NCI-H460 (cell line): ENCODE results near the gene KRTAP9-6. TPM values are rescaled to one million over a fixed set of nuclear protein-coding genes. Genes with fewer than 3 reads are reported as not detected.

Experiments
- DNase-seq: peaks from one replicate; pipeline ENCODE4 v3.0.0-alpha.2; 2016; ENCODE audit warnings: low read depth; ENCODE audit errors: extremely low read depth
- small RNA-seq, 2 experiments: library from RNA; depleted of rRNA; stranded (forward); fragments of <200 nt; gene quantifications; one replicate each; pipeline ENCODE3, GENCODE V24; 2014
- total RNA-seq: library from RNA; depleted of rRNA; stranded (reverse); fragments of >200 nt; shearing (Covaris generic); gene quantifications from 2 replicates; pipeline ENCODE4 v1.2.3, GENCODE V29; 2014; rRNA removed

Gene KRTAP9-6
- total RNA-seq, 1 experiment from 2014 or later, result not detected

DNA sequence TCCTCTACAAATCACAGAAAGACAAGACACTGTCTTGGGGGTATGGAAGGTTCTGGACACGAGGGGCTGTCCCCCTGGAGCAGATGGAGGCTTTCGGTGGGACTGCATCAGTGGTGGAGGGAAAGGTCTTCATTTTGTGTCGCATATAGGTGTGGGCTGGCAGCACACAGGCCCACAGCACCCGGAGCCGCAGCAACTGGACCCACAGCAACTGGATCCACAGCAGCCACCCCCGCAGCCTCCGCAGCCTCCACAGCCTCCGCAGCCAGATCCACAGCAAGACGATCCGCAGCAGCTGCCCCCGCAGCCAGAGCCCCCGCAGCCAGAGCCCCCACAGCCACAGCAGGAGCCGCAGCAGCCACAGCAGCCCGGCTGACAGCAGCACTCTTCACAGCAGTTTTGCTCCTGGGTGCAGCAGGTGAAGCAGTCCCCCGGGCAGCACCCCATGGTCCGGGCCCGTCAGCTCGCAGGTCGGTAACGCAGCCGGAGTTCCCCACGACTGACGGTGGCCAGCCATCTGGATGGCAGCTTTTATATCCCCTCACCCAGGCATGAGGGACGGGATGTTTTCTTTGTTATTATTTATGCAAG lies 50.1 kb downstream of the KRTAP9-6 start, which contains the start of gene KRTAP17-1:
Gene KRTAP17-1 (minus strand): TSS at position 507 of the 591 bp plus-strand sequence. CDS start 60 bp downstream, at position 447.
- no peak for DNase-seq

Small RNAs within 50 kb of the gene (small RNA-seq; reads per million reads assigned to genes)
- 0 reads per million in 2 experiments for gene KRTAP9-10P

Other genes with a start within 250 kb of the KRTAP9-6 start
- not detected in 2 replicates for gene KRTAP1-5, start 238.2 kb upstream of the KRTAP9-6 start, total RNA-seq
- gene KRTAP1-4, start 235.2 kb upstream of the KRTAP9-6 start, total RNA-seq, result not detected in 2 replicates
- gene KRTAP1-3, start 230.5 kb upstream of the KRTAP9-6 start, total RNA-seq, result not detected in 2 replicates
- not detected in 2 replicates for gene KRTAP1-1, start 223.9 kb upstream of the KRTAP9-6 start, total RNA-seq
- not detected in 2 replicates for gene KRTAP2-1, start 218.1 kb upstream of the KRTAP9-6 start, total RNA-seq
- not detected in 2 replicates for gene KRTAP2-2, start 210.1 kb upstream of the KRTAP9-6 start, total RNA-seq
- not detected in 2 replicates for gene KRTAP2-3, start 205.3 kb upstream of the KRTAP9-6 start, total RNA-seq
- not detected in 2 replicates for gene KRTAP2-4, start 199.5 kb upstream of the KRTAP9-6 start, total RNA-seq
- gene KRTAP4-7, start 181.2 kb upstream of the KRTAP9-6 start, total RNA-seq, result not detected in 2 replicates
- gene KRTAP4-8, start 167.2 kb upstream of the KRTAP9-6 start, total RNA-seq, result not detected in 2 replicates
- not detected in 2 replicates for gene KRTAP4-16, start 163.2 kb upstream of the KRTAP9-6 start, total RNA-seq
- not detected in 2 replicates for gene KRTAP4-9, start 160.0 kb upstream of the KRTAP9-6 start, total RNA-seq
- not detected in 2 replicates for gene KRTAP4-11, start 147.0 kb upstream of the KRTAP9-6 start, total RNA-seq
- gene KRTAP4-12, start 141.2 kb upstream of the KRTAP9-6 start, total RNA-seq, result not detected in 2 replicates
- not detected in 2 replicates for gene KRTAP4-6, start 124.8 kb upstream of the KRTAP9-6 start, total RNA-seq
- not detected in 2 replicates for gene KRTAP4-5, start 115.6 kb upstream of the KRTAP9-6 start, total RNA-seq
- not detected in 2 replicates for gene KRTAP4-4, start 104.6 kb upstream of the KRTAP9-6 start, total RNA-seq
- not detected in 2 replicates for gene KRTAP4-3, start 97.2 kb upstream of the KRTAP9-6 start, total RNA-seq
- not detected in 2 replicates for gene KRTAP4-2, start 87.2 kb upstream of the KRTAP9-6 start, total RNA-seq
- gene KRTAP4-1, start 80.5 kb upstream of the KRTAP9-6 start, total RNA-seq, result 0.17 TPM in 1 of 2 replicates, not detected in the other
- not detected in 2 replicates for gene KRTAP9-1, start 75.5 kb upstream of the KRTAP9-6 start, total RNA-seq
- gene KRTAP9-2, start 38.7 kb upstream of the KRTAP9-6 start, total RNA-seq, result not detected in 2 replicates
- not detected in 2 replicates for gene KRTAP9-3, start 32.9 kb upstream of the KRTAP9-6 start, total RNA-seq
- gene KRTAP9-8, start 27.4 kb upstream of the KRTAP9-6 start, total RNA-seq, result not detected in 2 replicates
- gene KRTAP9-4, start 15.7 kb upstream of the KRTAP9-6 start, total RNA-seq, result not detected in 2 replicates
- not detected in 2 replicates for gene KRTAP9-9, start 10.0 kb upstream of the KRTAP9-6 start, total RNA-seq
- gene KRTAP9-7, start 10.3 kb downstream of the KRTAP9-6 start, total RNA-seq, result not detected in 2 replicates
- not detected in 2 replicates for gene KRTAP29-1, start 37.5 kb downstream of the KRTAP9-6 start, total RNA-seq
- not detected in 2 replicates for gene KRTAP16-1, start 43.9 kb downstream of the KRTAP9-6 start, total RNA-seq
- gene KRTAP17-1, start 50.3 kb downstream of the KRTAP9-6 start, total RNA-seq, result not detected in 2 replicates
- gene KRT33A, start 85.5 kb downstream of the KRTAP9-6 start, total RNA-seq, result not detected in 2 replicates
- not detected in 2 replicates for gene KRT33B, start 104.4 kb downstream of the KRTAP9-6 start, total RNA-seq
- 0.10 TPM in 1 of 2 replicates, not detected in the other for gene KRT34, start 116.9 kb downstream of the KRTAP9-6 start, total RNA-seq
- not detected in 2 replicates for gene KRT31, start 132.2 kb downstream of the KRTAP9-6 start, total RNA-seq
- gene KRT37, start 159.2 kb downstream of the KRTAP9-6 start, total RNA-seq, result not detected in 2 replicates
- not detected in 2 replicates for gene KRT38, start 175.6 kb downstream of the KRTAP9-6 start, total RNA-seq
- not detected in 2 replicates for gene KRT32, start 202.0 kb downstream of the KRTAP9-6 start, total RNA-seq
- gene KRT35, start 215.8 kb downstream of the KRTAP9-6 start, total RNA-seq, result not detected in 2 replicates
- not detected in 2 replicates for gene KRT36, start 224.5 kb downstream of the KRTAP9-6 start, total RNA-seq
- not detected in 2 replicates for gene KRT13, start 240.2 kb downstream of the KRTAP9-6 start, total RNA-seq